HG03025 (cell line): ENCODE results near the gene PLS3.
"Not testable (repeated sequence)": the region's sequence is repeated elsewhere in the genome, so short reads cannot be mapped to it uniquely, and the experiment has no call there.

Source experiments
- ATAC-seq: cut with Tn5 transposase; IDR thresholded peaks from one replicate; pipeline ENCODE4 v1.9.1; 2021; ENCODE audit warnings: mild to moderate bottlenecking, moderate library complexity; ENCODE audit not compliant: unreplicated experiment, low FRiP score

PLS3 gene

GRCh38 chrX:115560978-115561604, at the start of gene PLS3:
Gene PLS3 (plus strand): TSS chrX:115561174. CDS start chrX:115610251, 49,077 bp downstream.
- ATAC-seq, result peak; percentile 55

GRCh38 chrX:115518113-115518512, 42.9 kb upstream of the PLS3 start:
- ATAC-seq, result no peak

- ATAC-seq, result no peak
Measured at GRCh38 chrX:115521741-115522140, 39.2 kb upstream of the PLS3 start.

GRCh38 chrX:115522952-115523351, 38.0 kb upstream of the PLS3 start:
- ATAC-seq, result no peak

GRCh38 chrX:115525486-115525885, 35.5 kb upstream of the PLS3 start:
- no peak for ATAC-seq

- no peak for ATAC-seq
Measured at GRCh38 chrX:115531818-115532403, 29.1 kb upstream of the PLS3 start.

GRCh38 chrX:115533485-115533884, 27.5 kb upstream of the PLS3 start:
- ATAC-seq, result no peak

- no peak for ATAC-seq
Measured at GRCh38 chrX:115534383-115534782, 26.6 kb upstream of the PLS3 start.

GRCh38 chrX:115535421-115535820, 25.6 kb upstream of the PLS3 start:
- no peak for ATAC-seq

- no peak for ATAC-seq
Measured at GRCh38 chrX:115535844-115536243, 25.1 kb upstream of the PLS3 start.

- ATAC-seq, result no peak
Measured at GRCh38 chrX:115539841-115540240, 21.1 kb upstream of the PLS3 start.

- not testable (repeated sequence) for ATAC-seq
Measured at GRCh38 chrX:115541045-115541444, 19.9 kb upstream of the PLS3 start.

GRCh38 chrX:115547448-115547847, 13.5 kb upstream of the PLS3 start:
- ATAC-seq, result no peak

- ATAC-seq, result no peak
Measured at GRCh38 chrX:115549008-115549407, 12.0 kb upstream of the PLS3 start.

GRCh38 chrX:115553171-115553570, 7.8 kb upstream of the PLS3 start:
- ATAC-seq, result no peak

- ATAC-seq, result no peak
Measured at GRCh38 chrX:115559672-115560071, 1.3 kb upstream of the PLS3 start.

- no peak for ATAC-seq
Measured at GRCh38 chrX:115560211-115560977, 580 bp upstream of the PLS3 start.

- peak; percentile 30 for ATAC-seq
Measured at GRCh38 chrX:115561605-115562479, 868 bp downstream of the PLS3 start.

- no peak for ATAC-seq
Measured at GRCh38 chrX:115562480-115562847, 1.5 kb downstream of the PLS3 start.

- ATAC-seq, result no peak
Measured at GRCh38 chrX:115563633-115564162, 2.7 kb downstream of the PLS3 start.

GRCh38 chrX:115564243-115564642, 3.3 kb downstream of the PLS3 start:
- ATAC-seq, result no peak
